ENCODE measurements around the gene YPEL5.
"Not testable (repeated sequence)": the region's sequence is repeated elsewhere in the genome, so short reads cannot be mapped to it uniquely, and the experiment has no call there.

The YPEL5 gene

GRCh38 chr2:30146337-30147195 lies at the start of gene YPEL5:
Gene YPEL5, plus strand, starts transcription at chr2:30147007. Its CDS starts 9,645 bp downstream, at chr2:30156652.
- peak; percentile 100 for DNase-seq

GRCh38 chr2:30098266-30099005 lies 48.4 kb upstream of the YPEL5 start:
- no peak for DNase-seq

DNA sequence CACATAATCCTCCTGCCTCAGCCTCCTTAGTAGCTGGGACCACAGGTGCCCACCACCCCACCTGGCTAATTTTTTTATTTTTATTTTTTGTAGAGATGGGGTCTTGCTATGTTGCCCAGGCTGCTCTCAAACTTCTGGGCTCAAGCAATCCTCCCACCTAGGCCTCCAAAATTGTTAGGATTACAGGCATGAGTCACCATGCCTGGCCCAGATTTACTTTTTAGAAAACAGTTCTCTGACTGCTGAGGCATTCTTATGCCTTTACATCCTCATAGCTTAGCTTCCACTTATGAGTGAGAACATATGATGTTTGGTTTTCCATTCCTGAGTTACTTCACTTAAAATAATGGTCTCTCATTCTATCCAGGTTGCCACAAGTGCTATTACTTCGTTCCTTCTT lies 47.4 kb upstream of the YPEL5 start:
- not testable (repeated sequence) for DNase-seq

GRCh38 chr2:30100691-30101090 lies 46.1 kb upstream of the YPEL5 start:
- not testable (repeated sequence) for DNase-seq

- DNase-seq, result no peak
These were observed 42.5 kb upstream of the YPEL5 start for GRCh38 chr2:30104307-30104706.

GRCh38 chr2:30105556-30105955 lies 41.3 kb upstream of the YPEL5 start:
- DNase-seq, result no peak

DNA sequence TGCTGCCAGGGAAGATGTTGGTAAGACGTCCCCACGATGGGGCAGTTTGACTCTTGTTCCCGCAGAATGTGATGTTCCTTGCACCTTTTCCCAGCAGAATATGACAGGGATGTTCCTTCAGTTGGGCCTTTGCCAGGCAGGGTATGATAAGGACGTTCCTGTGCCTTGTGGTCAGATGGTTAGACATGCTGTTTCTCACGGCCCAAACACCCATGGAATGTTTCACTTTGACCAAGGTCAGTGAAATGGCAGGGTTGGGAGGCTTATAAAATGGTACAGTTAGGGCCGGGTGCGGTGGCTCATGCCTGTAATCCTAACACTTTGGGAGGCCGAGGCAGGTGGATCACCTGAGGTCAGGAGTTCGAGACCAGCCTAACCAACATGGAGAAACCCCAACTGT lies 40.3 kb upstream of the YPEL5 start:
- no peak for DNase-seq

DNA sequence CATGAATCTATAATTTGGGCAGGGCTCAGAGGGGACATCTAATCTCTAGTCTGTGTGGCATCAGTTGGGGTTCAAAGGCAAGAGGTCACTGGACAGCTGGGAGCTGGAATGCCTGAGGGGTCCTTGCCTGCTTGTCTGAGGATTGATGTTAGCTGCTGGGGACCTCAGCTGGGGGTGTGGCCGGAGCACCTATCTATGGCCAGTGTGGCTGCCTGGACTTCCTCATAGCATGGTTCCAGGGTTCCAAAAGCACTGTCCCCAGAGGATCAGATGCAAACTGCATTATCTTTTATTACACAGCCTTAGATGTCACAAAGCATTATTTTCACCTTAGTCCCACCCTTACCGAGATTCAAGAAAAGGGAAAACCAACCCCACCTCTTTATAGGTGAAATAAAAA lies 38.6 kb upstream of the YPEL5 start:
- DNase-seq, result no peak

GRCh38 chr2:30108851-30109250 lies 38.0 kb upstream of the YPEL5 start:
- DNase-seq, result no peak

DNA sequence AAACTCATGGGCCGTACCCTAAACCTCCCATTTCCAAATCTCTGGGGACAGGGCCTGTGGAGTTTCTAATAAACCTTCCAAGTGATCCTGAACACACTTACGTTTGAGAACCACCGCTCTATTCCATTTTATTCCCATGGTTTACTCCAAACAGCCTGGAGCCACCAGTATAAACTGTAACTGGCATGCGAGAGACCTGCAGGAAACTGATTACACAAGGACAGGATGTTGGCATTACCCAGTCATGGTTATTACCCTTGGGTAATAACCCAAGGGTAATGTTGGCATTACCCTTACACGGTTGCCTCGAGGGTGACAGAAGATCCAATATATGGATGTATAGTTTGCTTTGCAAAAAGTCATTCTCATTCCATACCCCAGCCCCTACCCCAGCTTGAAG lies 37.0 kb upstream of the YPEL5 start:
- DNase-seq, result no peak

- no peak for DNase-seq
These were observed 36.0 kb upstream of the YPEL5 start for GRCh38 chr2:30110773-30111172.

DNA sequence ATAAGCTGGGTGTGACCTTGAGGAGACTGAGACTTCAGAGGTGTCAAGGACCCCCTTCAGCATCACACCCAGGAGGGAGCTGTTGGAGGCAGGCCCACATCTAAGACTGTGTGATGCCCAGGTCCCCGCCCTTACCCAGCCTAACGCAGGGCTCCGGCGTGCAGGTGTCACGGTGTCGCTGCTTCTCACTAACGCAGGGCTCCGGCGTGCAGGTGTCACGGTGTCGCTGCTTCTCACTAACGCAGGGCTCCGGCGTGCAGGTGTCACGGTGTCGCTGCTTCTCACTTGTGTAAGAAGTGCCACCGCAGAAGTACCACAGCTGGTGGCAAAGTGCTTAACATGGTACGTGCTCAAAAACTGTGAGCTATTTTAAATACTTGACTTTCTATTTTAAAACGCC lies 35.6 kb upstream of the YPEL5 start:
- DNase-seq, result not testable (repeated sequence)

DNA sequence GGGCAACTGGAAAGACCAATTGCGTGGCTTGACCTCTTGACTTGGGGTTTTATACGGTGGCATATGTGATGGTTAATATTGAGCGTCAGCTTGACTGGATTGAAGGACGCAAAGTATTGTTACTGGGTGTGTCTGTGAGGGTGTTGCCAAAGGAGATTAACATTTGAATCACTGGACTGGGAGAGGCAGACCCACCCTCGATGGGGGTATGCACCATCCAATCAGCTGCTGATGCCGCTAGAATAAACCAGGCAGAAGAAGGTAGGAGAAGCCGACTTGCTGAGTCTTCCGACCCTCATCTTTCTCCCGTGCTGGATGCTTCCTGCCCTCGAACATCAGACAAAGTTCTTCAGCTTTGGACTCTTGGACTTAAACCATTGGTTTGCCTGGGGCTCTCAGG lies 34.2 kb upstream of the YPEL5 start:
- DNase-seq, result no peak

DNA sequence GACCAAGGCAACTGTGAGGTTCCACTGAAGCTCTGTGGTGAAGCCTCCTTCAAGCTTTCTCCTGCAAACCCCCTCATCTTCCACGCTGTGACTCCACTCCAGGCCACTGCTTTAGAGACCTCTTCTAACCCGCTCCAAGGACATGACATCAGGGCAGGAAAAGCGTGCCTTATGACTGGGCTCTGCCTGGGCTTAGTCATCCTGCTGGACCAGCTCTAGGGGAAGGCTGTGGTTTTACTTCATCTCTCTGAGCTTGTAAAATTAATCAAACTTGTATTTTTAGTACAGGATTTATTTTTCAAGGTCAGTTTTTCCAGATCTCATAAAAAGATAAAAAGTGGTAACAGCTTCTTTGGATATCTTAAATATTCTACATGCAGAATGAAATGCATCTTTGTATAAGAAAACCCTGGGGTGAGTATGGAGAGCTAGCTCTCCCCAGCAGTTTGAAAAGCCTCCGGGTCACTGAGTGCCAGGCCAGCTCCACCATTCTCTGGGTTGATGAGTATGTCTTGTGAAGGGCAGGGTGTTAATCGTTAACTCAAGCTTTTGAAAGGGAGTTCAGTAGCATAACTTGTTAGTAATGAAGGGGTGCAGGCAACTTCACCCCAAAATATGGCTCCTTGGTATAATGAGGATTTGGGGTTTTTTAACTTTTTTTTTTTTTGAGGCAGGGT lies 33.1 kb upstream of the YPEL5 start:
- no peak for DNase-seq

GRCh38 chr2:30115141-30115980 lies 31.4 kb upstream of the YPEL5 start:
- DNase-seq, result peak; percentile 51 to 71

GRCh38 chr2:30115981-30116285 lies 30.9 kb upstream of the YPEL5 start:
- no peak for DNase-seq

GRCh38 chr2:30122362-30122761 lies 24.4 kb upstream of the YPEL5 start:
- DNase-seq, result no peak

DNA sequence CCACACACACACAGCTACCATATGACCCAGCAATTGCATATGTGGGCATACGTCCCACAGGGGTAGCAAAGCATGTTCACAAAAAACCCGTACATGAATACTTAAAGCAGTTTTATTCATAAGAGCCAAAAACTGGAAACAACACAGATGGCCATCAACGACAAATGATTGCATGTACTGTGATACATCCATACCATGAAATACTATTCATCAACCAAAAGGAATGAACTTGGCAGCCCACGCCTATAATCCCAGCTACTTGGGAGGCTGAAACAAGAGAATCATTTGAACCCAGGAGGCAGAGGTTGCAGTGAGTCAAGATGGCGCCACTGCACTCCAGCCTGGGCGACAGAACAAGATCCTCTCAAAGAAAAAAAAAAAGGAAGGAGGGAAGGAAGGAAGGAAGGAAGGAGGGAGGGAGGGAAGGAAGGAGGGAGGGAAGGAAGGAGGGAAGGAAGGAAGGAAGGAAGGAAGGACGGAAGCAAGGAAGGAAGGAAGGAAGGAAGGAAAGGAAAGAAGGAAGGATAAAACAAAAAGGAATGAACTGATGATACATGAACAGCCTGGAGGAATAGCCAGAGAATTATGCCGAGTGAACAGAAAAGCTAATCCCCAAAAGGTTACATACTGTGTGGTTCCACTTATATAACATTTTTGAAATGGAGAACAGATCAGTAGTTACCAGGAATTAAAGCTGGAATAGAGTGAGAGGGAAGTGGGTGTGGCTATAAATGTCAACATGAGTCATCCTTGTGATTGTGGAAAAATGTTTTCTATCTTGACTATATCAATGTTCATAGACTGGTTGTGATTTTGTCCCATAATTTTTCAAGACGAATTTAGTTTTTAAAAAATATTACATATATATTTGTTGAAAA lies 19.6 kb upstream of the YPEL5 start:
- no peak for DNase-seq

DNA sequence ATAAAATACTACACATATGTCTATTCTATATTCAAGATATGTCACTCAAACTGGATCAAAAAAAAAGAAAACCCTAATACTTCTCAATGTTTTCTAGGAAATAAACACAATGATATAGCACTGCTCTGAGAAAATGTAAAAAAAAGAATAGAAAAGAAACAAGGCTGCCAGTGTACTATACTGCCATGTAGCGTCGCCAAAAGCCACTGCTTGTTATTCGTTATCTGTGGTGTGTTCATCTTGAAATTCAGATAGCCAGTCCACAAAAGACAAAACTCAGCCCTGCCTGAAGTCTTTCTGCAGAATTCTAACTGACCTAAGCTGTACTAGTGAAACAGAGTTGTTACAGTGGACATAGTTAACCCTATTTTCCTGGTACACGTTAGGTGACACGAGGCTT lies 12.2 kb upstream of the YPEL5 start:
- no peak for DNase-seq

DNA sequence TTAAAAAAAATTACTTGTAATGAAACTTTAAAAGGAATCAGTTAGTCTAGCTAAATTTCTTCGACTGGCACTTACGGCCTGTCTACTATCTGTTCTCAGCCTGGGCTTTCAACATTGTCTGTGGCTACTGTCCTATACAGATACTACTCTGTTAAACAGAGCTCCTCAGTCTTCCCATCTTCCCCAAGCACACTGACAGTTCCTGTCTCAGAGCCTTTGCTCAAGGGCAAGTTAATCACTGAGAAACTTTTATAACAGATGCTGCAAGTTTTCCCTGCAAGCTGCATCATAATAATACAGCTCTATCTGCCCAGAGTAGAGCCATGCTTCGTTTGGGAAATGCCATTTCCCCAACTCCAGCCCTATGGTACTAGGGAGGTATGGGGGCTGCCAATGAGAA lies 11.3 kb upstream of the YPEL5 start:
- no peak for DNase-seq

DNA sequence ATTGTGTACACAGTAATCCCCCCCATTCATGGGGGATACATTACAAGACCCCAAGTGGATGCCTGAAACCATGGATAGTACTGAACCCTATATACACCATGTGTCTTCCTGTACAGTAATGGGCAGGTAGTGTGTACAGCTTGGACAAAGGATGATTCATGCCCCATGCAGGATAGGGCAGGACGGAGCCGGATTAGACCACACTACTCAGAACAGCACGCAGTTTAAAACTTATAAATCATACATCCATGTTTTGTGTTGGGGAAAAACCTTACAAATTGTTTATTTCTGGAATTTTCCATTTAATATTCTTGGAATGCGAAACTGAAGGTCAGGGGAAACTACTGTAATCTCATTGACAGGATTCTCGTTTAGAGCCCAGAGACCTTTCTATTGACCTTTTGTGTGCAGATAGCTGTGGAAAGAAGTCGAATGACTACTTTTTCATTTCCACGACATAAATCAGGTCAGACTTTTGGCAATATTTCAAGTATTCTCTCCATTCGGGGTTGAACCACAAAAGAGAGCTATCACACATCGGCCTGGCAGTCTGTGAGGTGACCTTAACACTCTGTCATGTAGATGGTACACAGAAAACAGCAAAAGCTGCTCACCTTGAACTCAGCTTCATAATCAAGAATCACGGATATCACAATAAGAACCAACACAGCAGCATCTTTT lies 9.9 kb upstream of the YPEL5 start:
- DNase-seq, result no peak

Data from Kasumi-1 (cell line).